B cell (primary cell): ENCODE measurements around the gene NPPC. TPM values are rescaled to one million over a fixed set of nuclear protein-coding genes. Genes with fewer than 3 reads are reported as not detected.

Experiments used
- ATAC-seq: fragments of 200-7000 bp; cut with Tn5 transposase; one replicate; pipeline ENCODE4 v1.10.0; 2021; ENCODE audit warnings: low read depth, mild to moderate bottlenecking, moderate number of reproducible peaks, moderate library complexity
- CTCF ChIA-PET: fragments of 350-600 bp; sonication (Branson Sonifier 250); formaldehyde crosslinking; loops from one replicate; lab custom pipeline; 2021; ENCODE audit warnings: antibody characterized with exemption, inconsistent platforms; lab: Charles Lee
- POLR2A ChIA-PET: fragments of 350-600 bp; sonication (Branson Sonifier 250); formaldehyde crosslinking; loops from one replicate; lab custom pipeline; 2021; ENCODE audit warnings: antibody characterized with exemption; lab: Charles Lee
- DNase-seq: peaks from one replicate; pipeline ENCODE4 v3.0.0; 2013
- H2AFZ ChIP-seq: 2 replicates; pipeline ENCODE4 v1.6.1; 2012; ENCODE audit warnings: mild to moderate bottlenecking, low read depth, low read length; ENCODE audit not compliant: insufficient read depth, poor library complexity, severe bottlenecking
- H3K27ac ChIP-seq, 2 donors: 1 replicate in 1 of 2; 2 replicates in 1 of 2; pipeline ENCODE4 v1.5.1; 2012 to 2013; ENCODE audit warnings: low read length in 2 of 2, mild to moderate bottlenecking in 2 of 2, moderate library complexity in 1 of 2
- H3K27me3 ChIP-seq, 4 experiments: fragments of 200-600 bp in 1 of 4; sonication (generic) in 1 of 4; replicated peaks in 1 of 4; 1 replicate in 2 of 4; 2 replicates in 2 of 4; pipeline versions ENCODE4 v1.6.1 to v1.7.0; 2013 to 2016; ENCODE audit warnings: low read length in 3 of 4, mild to moderate bottlenecking in 2 of 4, mixed read lengths in 1 of 4, moderate library complexity in 1 of 4; ENCODE audit not compliant: insufficient read depth in 4 of 4, control insufficient read depth in 3 of 4; ENCODE audit errors: control extremely low read depth in 1 of 4
- H3K36me3 ChIP-seq, 2 experiments: replicated peaks in 1 of 2; 1 replicate in 1 of 2; 2 replicates in 1 of 2; pipeline versions ENCODE4 v1.6.1 to v1.7.1; 2013; ENCODE audit warnings: low read length in 1 of 2; ENCODE audit not compliant: insufficient read depth in 2 of 2, control insufficient read depth in 1 of 2; ENCODE audit errors: control extremely low read depth in 1 of 2, extremely low read depth in 1 of 2
- H3K4me1 ChIP-seq, 2 donors: fragments of 200-600 bp in 1 of 2; sonication (generic) in 1 of 2; 1 replicate in 1 of 2; 2 replicates in 1 of 2; pipeline versions ENCODE4 v1.5.1 to v1.6.1; 2013 to 2017; ENCODE audit warnings: low read length in 2 of 2; ENCODE audit not compliant: control insufficient read depth in 2 of 2, insufficient read depth in 2 of 2
- H3K4me2 ChIP-seq: replicated peaks from 2 replicates; pipeline ENCODE3; 2012; ENCODE audit warnings: mild to moderate bottlenecking, low read depth, low read length; ENCODE audit not compliant: poor library complexity, severe bottlenecking
- H3K4me3 ChIP-seq, 5 experiments: fragments of 200-600 bp in 1 of 5; sonication (generic) in 1 of 5; 1 replicate in 3 of 5; 2 replicates in 2 of 5; pipeline versions ENCODE4 v1.5.1 to v1.7.0; 2011 to 2016; ENCODE audit warnings: low read length in 4 of 5, mild to moderate bottlenecking in 4 of 5, low read depth in 2 of 5, control low read depth in 1 of 5, moderate library complexity in 1 of 5; ENCODE audit not compliant: insufficient read depth in 1 of 5; ENCODE audit errors: control extremely low read depth in 1 of 5, extremely low read depth in 1 of 5
- H3K79me2 ChIP-seq: fragments of 200-600 bp; sonication (generic); one replicate; pipeline ENCODE4 v1.6.0; 2016; ENCODE audit warnings: low read length; ENCODE audit not compliant: control insufficient read depth, insufficient read depth
- H3K9ac ChIP-seq: fragments of 200-600 bp; sonication (generic); 2 replicates; pipeline ENCODE4 v1.6.1; 2017; ENCODE audit warnings: mild to moderate bottlenecking, low read length, moderate library complexity
- H3K9me3 ChIP-seq, 3 donors: one replicate each; pipeline versions ENCODE4 v1.6.1 to v1.7.1; 2013; ENCODE audit warnings: low read length in 2 of 3; ENCODE audit not compliant: control insufficient read depth in 2 of 3, insufficient read depth in 1 of 3; ENCODE audit errors: control extremely low read depth in 1 of 3
- H4K20me1 ChIP-seq: 2 replicates; pipeline ENCODE4 v1.6.0; 2012; ENCODE audit warnings: mild to moderate bottlenecking, low read length; ENCODE audit not compliant: insufficient read depth, control insufficient read depth, poor library complexity, severe bottlenecking
- H3K27ac Mint-ChIP-seq: one replicate; pipeline ENCODE4 v1.8.0; 2021; ENCODE audit warnings: mixed read lengths
- H3K27me3 Mint-ChIP-seq: one replicate; pipeline ENCODE4 v1.8.0; 2021; ENCODE audit warnings: mixed read lengths
- H3K4me1 Mint-ChIP-seq: one replicate; pipeline ENCODE4 v1.8.0; 2021; ENCODE audit warnings: mixed read lengths
- H3K4me3 Mint-ChIP-seq: one replicate; pipeline ENCODE4 v1.8.0; 2021; ENCODE audit warnings: mixed read lengths
- H3K9me3 Mint-ChIP-seq: one replicate; pipeline ENCODE4 v1.8.0; 2022; ENCODE audit warnings: mixed read lengths; ENCODE audit not compliant: insufficient read depth
- CTCF ChIP-seq: fragments of 200-600 bp; IDR thresholded peaks from one replicate; pipeline ENCODE4 v1.8.0; 2022; ENCODE audit warnings: antibody characterized with exemption, mild to moderate bottlenecking
- EZH2 ChIP-seq: IDR thresholded peaks from 2 replicates; pipeline ENCODE4 v1.6.1; 2012; ENCODE audit warnings: borderline replicate concordance, low read depth, mild to moderate bottlenecking, moderate library complexity, low read length; ENCODE audit not compliant: insufficient read depth, poor library complexity, severe bottlenecking
- WGBS: methylation state at CpG from one replicate; pipeline ENCODE4 v1.1.5; 2013; ENCODE audit warnings: missing lambda C conversion rate; ENCODE audit not compliant: insufficient coverage; 5-methylcytosine and 5-hydroxymethylcytosine counted together
- intact Hi-C: fragments of 100-400 bp; cut with micrococcal nuclease; formaldehyde crosslinking; loops from one replicate; pipeline ENCODE4 v1.10.0; 2022
- polyA minus RNA-seq: library from RNA; depleted of rRNA, polyadenylated mRNA; stranded (reverse); fragments of >200 nt; gene quantifications from 2 replicates; pipeline ENCODE4 v1.2.3, GENCODE V29; 2012
- polyA plus RNA-seq: library from polyadenylated mRNA; depleted of rRNA; stranded (reverse); fragments of >200 nt; gene quantifications from 2 replicates; pipeline ENCODE4 v1.2.3, GENCODE V29; 2012
- total RNA-seq, 2 donors: library from RNA; stranded (reverse); fragments of 120-200 nt in 1 of 2; gene quantifications; 1 replicate in 1 of 2; 2 replicates in 1 of 2; pipeline versions ENCODE4 v1.2.3 to v1.2.4, GENCODE V29; 2013 to 2022

The NPPC gene
- total RNA-seq (0.70 and 0.71 TPM in 2 replicates), polyA plus RNA-seq (0.33 TPM in 1 of 2 replicates, not detected in the other), polyA minus RNA-seq (1.5 TPM in 1 of 2 replicates, not detected in the other)
- total RNA-seq (2013) = not detected

GRCh38 chr2:231926180-231926741, at the start of gene NPPC:
TSS of gene NPPC (minus strand) at chr2:231926396. CDS start at chr2:231926249, 147 bp downstream.
- POLR2A ChIA-PET = no interaction called here
- peak within 1 kb of the TSS; percentile 48 for H3K9ac ChIP-seq
- H3K27me3 ChIP-seq = peaks cover 0 to 59% (median 18%) of the 10 kb centered on the region in 4 experiments
- peak within 1 kb of the TSS; percentile 77 for H3K4me3 Mint-ChIP-seq
- peaks cover 45% of the 10 kb centered on the region for H3K27me3 Mint-ChIP-seq
- H3K4me3 ChIP-seq = peak within 1 kb of the TSS in 4 of 5 experiments; percentile 29 to 57 (median 46)
- H4K20me1 ChIP-seq = no peaks in the 10 kb centered on the region
- H3K27ac ChIP-seq = no peak within 1 kb of the TSS
- CTCF ChIA-PET = interaction anchor here (1.3 to 4.3 kb wide), 5 partner anchors 9 to 400 kb away, joined by 3 to 31 read pairs (median 9); no protein-coding TSS in a partner anchor
- peak within 1 kb of the TSS; percentile 85 for H3K4me2 ChIP-seq
- intact Hi-C loops = no loop called here
- no peak within 1 kb of the TSS for H3K27ac Mint-ChIP-seq
- H3K79me2 ChIP-seq = no peaks in the 10 kb centered on the region
- DNase-seq (peak; percentile 56), ATAC-seq (peak; percentile 50)
- WGBS = under 1% methylated on average over 54 of the region's 54 CpGs
- H2AFZ ChIP-seq = peak within 1 kb of the TSS; percentile 76
- peaks cover 0 to 7% (median 0%) of the 10 kb centered on the region in 3 donors for H3K9me3 ChIP-seq
- H3K36me3 ChIP-seq = no peaks in the 10 kb centered on the region
- peaks cover 27% of the 10 kb centered on the region in 2 donors for H3K4me1 ChIP-seq
- H3K4me1 Mint-ChIP-seq = peaks cover 25% of the 10 kb centered on the region
- H3K9me3 Mint-ChIP-seq = no peaks in the 10 kb centered on the region
- TF ChIP-seq EZH2 = no peak
- no peak for TF ChIP-seq CTCF

- WGBS = 100% methylated on average over 1 of the region's 2 CpGs
- H3K9me3 ChIP-seq = peaks cover 0 to 4% (median 0%) of the 10 kb centered on the region in 3 donors
- H3K4me2 ChIP-seq = no peak overlapping the region
- POLR2A ChIA-PET = no interaction called here
- CTCF ChIA-PET = no interaction called here
- Mint-ChIP-seq H3K27ac (no peak overlapping the region), H3K27me3 (no peaks in the 10 kb centered on the region), H3K4me3 (no peak overlapping the region), H3K9me3 (no peaks in the 10 kb centered on the region), H3K4me1 (peaks cover 2% of the 10 kb centered on the region)
- H3K79me2 ChIP-seq = peaks cover 63% of the 10 kb centered on the region
- no peaks in the 10 kb centered on the region for H3K27me3 ChIP-seq
- H3K4me1 ChIP-seq = no peaks in the 10 kb centered on the region
- no peak overlapping the region for H2AFZ ChIP-seq
- no peak overlapping the region for H3K27ac ChIP-seq
- TF ChIP-seq EZH2 = no peak
- no peak for TF ChIP-seq CTCF
- H3K9ac ChIP-seq = no peak overlapping the region
- no peak overlapping the region for H3K4me3 ChIP-seq
- intact Hi-C loops = no loop called here
- no peaks in the 10 kb centered on the region for H3K36me3 ChIP-seq
- DNase-seq = no peak
- H4K20me1 ChIP-seq = peaks cover 11% of the 10 kb centered on the region
- ATAC-seq = no peak
Observed at GRCh38 chr2:231975001-231975400, 48.8 kb upstream of the NPPC start.
